Hepatocyte (in vitro differentiated cells): Measurements from ENCODE around the gene FOSL2. TPM values are rescaled to one million over a fixed set of nuclear protein-coding genes. Genes with fewer than 3 reads are reported as not detected.
A peak's percentile ranks its signal among the peaks of the same experiment; 100 is the strongest.

Source experiments
- DNase-seq: peaks from one replicate; pipeline ENCODE4 v3.0.0-alpha.2; 2016; ENCODE audit warnings: low spot score
- H2AFZ ChIP-seq: fragments of 200-600 bp; sonication (generic); 2 replicates; pipeline ENCODE4 v1.6.0; 2016; ENCODE audit warnings: antibody characterized with exemption, mild to moderate bottlenecking
- H3K27ac ChIP-seq: fragments of 200-600 bp; sonication (generic); 2 replicates; pipeline ENCODE4 v1.5.1; 2016; ENCODE audit warnings: mild to moderate bottlenecking
- H3K27me3 ChIP-seq: fragments of 200-600 bp; sonication (generic); 2 replicates; pipeline ENCODE4 v1.6.1; 2016
- H3K36me3 ChIP-seq: fragments of 200-600 bp; sonication (generic); replicated peaks from 2 replicates; pipeline ENCODE4 v1.5.1; 2016; ENCODE audit warnings: low read depth; ENCODE audit not compliant: insufficient read depth
- H3K4me1 ChIP-seq: fragments of 200-600 bp; sonication (generic); 2 replicates; pipeline ENCODE4 v1.5.1; 2016; ENCODE audit warnings: mild to moderate bottlenecking, moderate library complexity; ENCODE audit not compliant: insufficient read depth
- H3K4me2 ChIP-seq: fragments of 200-600 bp; sonication (generic); 2 replicates; pipeline ENCODE4 v1.6.0; 2016
- H3K4me3 ChIP-seq: fragments of 200-600 bp; sonication (generic); 2 replicates; pipeline ENCODE4 v1.5.1; 2016; ENCODE audit warnings: mild to moderate bottlenecking
- H3K79me2 ChIP-seq: fragments of 200-600 bp; sonication (generic); 2 replicates; pipeline ENCODE4 v1.6.0; 2017; ENCODE audit warnings: mild to moderate bottlenecking
- H3K9me2 ChIP-seq: fragments of 200-600 bp; sonication (generic); replicated peaks from 2 replicates; pipeline ENCODE4 v1.6.0; 2017; ENCODE audit warnings: mild to moderate bottlenecking; ENCODE audit not compliant: insufficient read depth
- H3K9me3 ChIP-seq: fragments of 200-600 bp; sonication (generic); 2 replicates; pipeline ENCODE4 v1.5.1; 2016; ENCODE audit warnings: low read depth, mild to moderate bottlenecking
- H4K20me1 ChIP-seq: fragments of 200-600 bp; sonication (generic); 2 replicates; pipeline ENCODE4 v1.6.0; 2016; ENCODE audit warnings: mild to moderate bottlenecking; ENCODE audit not compliant: insufficient read depth, poor library complexity, severe bottlenecking
- EZH2 ChIP-seq: fragments of 200-600 bp; sonication (generic); IDR thresholded peaks from 2 replicates; pipeline ENCODE4 v1.6.1; 2016; ENCODE audit warnings: antibody characterized with exemption, mild to moderate bottlenecking, borderline replicate concordance
- EZH2phosphoT487 ChIP-seq: fragments of 200-600 bp; sonication (generic); IDR thresholded peaks from one replicate; pipeline ENCODE4 v1.6.1; 2018; ENCODE audit warnings: antibody characterized with exemption, mild to moderate bottlenecking, low read depth, moderate library complexity; ENCODE audit not compliant: unreplicated experiment, severe bottlenecking
- WGBS: methylation state at CpG from one replicate; pipeline ENCODE4 v1.1.6; 2016; ENCODE audit warnings: low lambda C conversion rate; ENCODE audit errors: missing lambda C conversion rate; 5-methylcytosine and 5-hydroxymethylcytosine counted together
- polyA plus RNA-seq: library from polyadenylated mRNA; unstranded; fragments of >200 nt; fragmentation: Nextera tagmentation; extraction: Ambion mirVana; gene quantifications from 2 replicates; pipeline ENCODE4 v1.2.1, GENCODE V29; 2016
- total RNA-seq: library from RNA; depleted of rRNA; stranded (reverse); fragments of >200 nt; gene quantifications from 2 replicates; pipeline ENCODE4 v1.2.3, GENCODE V29; 2014
- TF ChIP-seq, protein P1 (sequence below): fragments of 200-600 bp; sonication (generic); IDR thresholded peaks from 2 replicates; pipeline ENCODE4 v1.5.1; 2016; ENCODE audit warnings: antibody characterized with exemption, mild to moderate bottlenecking; ENCODE audit not compliant: poor library complexity

The FOSL2 gene
- total and polyA plus RNA-seq, 2 experiments from 2014 or later: 91.1 to 148 TPM

- H3K27me3 ChIP-seq: no peaks in the 10 kb centered on the region
- H3K4me3 ChIP-seq: no peak overlapping the region
- H3K9me2 ChIP-seq: no peaks in the 10 kb centered on the region
- no peak for TF ChIP-seq EZH2
- TF ChIP-seq EZH2phosphoT487: no peak
- TF ChIP-seq, protein P1, sequence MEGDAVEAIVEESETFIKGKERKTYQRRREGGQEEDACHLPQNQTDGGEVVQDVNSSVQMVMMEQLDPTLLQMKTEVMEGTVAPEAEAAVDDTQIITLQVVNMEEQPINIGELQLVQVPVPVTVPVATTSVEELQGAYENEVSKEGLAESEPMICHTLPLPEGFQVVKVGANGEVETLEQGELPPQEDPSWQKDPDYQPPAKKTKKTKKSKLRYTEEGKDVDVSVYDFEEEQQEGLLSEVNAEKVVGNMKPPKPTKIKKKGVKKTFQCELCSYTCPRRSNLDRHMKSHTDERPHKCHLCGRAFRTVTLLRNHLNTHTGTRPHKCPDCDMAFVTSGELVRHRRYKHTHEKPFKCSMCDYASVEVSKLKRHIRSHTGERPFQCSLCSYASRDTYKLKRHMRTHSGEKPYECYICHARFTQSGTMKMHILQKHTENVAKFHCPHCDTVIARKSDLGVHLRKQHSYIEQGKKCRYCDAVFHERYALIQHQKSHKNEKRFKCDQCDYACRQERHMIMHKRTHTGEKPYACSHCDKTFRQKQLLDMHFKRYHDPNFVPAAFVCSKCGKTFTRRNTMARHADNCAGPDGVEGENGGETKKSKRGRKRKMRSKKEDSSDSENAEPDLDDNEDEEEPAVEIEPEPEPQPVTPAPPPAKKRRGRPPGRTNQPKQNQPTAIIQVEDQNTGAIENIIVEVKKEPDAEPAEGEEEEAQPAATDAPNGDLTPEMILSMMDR: no peak
- H3K79me2 ChIP-seq: no peaks in the 10 kb centered on the region
- DNase-seq: no peak
- no peak overlapping the region for H3K4me2 ChIP-seq
- no peaks in the 10 kb centered on the region for H3K36me3 ChIP-seq
- no peak overlapping the region for H2AFZ ChIP-seq
- no peaks in the 10 kb centered on the region for H3K9me3 ChIP-seq
- H3K27ac ChIP-seq: peak overlapping the region; percentile 68
- peaks cover 46% of the 10 kb centered on the region for H3K4me1 ChIP-seq
- no peaks in the 10 kb centered on the region for H4K20me1 ChIP-seq
- WGBS: 85% methylated on average over 16 of the region's 16 CpGs
Measured at GRCh38 chr2:28378679-28379584, 13.7 kb upstream of the FOSL2 start.

- no peaks in the 10 kb centered on the region for H3K36me3 ChIP-seq
- H3K27me3 ChIP-seq: no peaks in the 10 kb centered on the region
- peak overlapping the region; percentile 96 for H3K27ac ChIP-seq
- no peak for DNase-seq
- H3K4me3 ChIP-seq: no peak overlapping the region
- H3K79me2 ChIP-seq: no peaks in the 10 kb centered on the region
- H3K4me2 ChIP-seq: no peak overlapping the region
- peaks cover 46% of the 10 kb centered on the region for H3K4me1 ChIP-seq
- no peaks in the 10 kb centered on the region for H3K9me2 ChIP-seq
- no peak overlapping the region for H2AFZ ChIP-seq
- no peak for TF ChIP-seq EZH2phosphoT487
- H4K20me1 ChIP-seq: no peaks in the 10 kb centered on the region
- WGBS: 84% methylated on average over 6 of the region's 6 CpGs
- no peaks in the 10 kb centered on the region for H3K9me3 ChIP-seq
Measured at GRCh38 chr2:28380219-28380618, 12.4 kb upstream of the FOSL2 start.

DNA sequence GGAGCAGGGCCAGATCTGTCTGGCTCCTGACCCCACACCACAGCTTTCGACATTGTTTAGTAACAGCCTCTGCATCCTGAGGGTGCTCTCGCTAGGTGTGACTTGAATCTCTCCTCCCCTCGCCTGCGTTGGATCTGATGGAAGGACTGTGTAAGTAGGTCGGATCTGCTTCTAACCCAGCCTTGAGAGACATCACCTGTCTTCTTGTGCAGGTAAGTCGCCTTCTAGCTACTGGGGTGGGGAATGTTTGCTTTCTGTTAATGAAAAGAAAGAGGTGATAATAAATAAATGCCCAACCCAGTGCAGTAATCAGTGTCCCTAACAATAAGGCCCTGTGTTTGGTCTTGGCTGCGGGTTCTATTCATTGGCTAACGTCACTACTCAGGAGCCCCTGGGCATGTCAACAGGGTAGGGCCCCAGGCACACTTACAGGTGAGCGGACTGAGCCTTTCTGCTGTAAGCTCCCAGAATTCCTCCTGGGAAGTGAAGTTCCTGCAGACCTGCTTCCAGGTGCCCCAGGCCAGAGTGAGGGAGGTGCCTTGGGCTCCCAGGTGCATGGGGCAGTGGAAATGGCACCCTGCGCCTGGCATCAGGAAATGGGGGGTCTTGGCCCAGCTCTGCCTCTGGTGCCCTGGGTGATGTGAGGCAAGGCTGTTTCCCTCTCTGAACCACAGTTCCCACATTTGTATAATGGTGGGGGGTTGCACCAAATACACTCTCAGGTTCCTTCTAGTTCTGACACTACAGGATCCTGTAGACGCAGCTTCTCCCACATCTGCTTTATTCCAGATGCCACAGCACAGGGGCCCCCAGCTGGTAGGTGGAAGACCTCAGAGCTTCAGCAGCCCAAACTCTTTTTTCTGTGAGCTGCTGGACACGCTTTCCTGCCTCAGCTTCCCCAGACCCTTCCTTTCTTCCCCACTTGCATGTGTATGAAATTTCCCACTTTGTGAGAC lies 11.2 kb upstream of the FOSL2 start:
- peak; percentile 77 for DNase-seq
- Histone ChIP-seq H3K27me3 (no peaks in the 10 kb centered on the region), H3K4me3 (no peak overlapping the region), H4K20me1 (no peaks in the 10 kb centered on the region), H3K9me3 (no peaks in the 10 kb centered on the region), H2AFZ (no peak overlapping the region), H3K79me2 (no peaks in the 10 kb centered on the region), H3K27ac (peak overlapping the region; percentile 96), H3K4me1 (peaks cover 46% of the 10 kb centered on the region), H3K36me3 (no peaks in the 10 kb centered on the region), H3K9me2 (no peaks in the 10 kb centered on the region), H3K4me2 (peak overlapping the region; percentile 9)
- TF ChIP-seq, protein P1: no peak
- TF ChIP-seq EZH2phosphoT487 (no peak), EZH2 (no peak)
- 72% methylated on average over 12 of the region's 12 CpGs for WGBS
